IMR-90 (cell line): Measurements from ENCODE around the gene IGF1R.

Source experiments
- BHLHE40 ChIP-seq: fragments of 150-350 bp; IDR thresholded peaks from 2 replicates; pipeline ENCODE4 v1.6.1; 2016; ENCODE audit warnings: mild to moderate bottlenecking, low read depth, low read length
- CTCF ChIP-seq: conservative IDR thresholded peaks from 2 replicates; pipeline ENCODE4 v1.5.1; 2012; ENCODE audit warnings: mild to moderate bottlenecking, low read depth, low read length, improper control_type of control experiment
- POLR2A ChIP-seq: IDR thresholded peaks from 2 replicates; pipeline ENCODE4 v1.6.1; 2012; ENCODE audit warnings: mild to moderate bottlenecking, low read depth, low read length
- SMC3 ChIP-seq: fragments of 150-350 bp; IDR thresholded peaks from 2 replicates; pipeline ENCODE4 v1.6.1; 2016; ENCODE audit warnings: low read depth, mild to moderate bottlenecking, antibody characterized with exemption, low read length, moderate library complexity

GRCh38 chr15:98980899-98981228 is 332.5 kb downstream of the IGF1R start:
- no peak for TF ChIP-seq SMC3
- TF ChIP-seq POLR2A = no peak
- TF ChIP-seq CTCF = no peak
- TF ChIP-seq BHLHE40 = no peak
